ENCODE results near the gene PPHLN1. TPM values are rescaled to one million over a fixed set of nuclear protein-coding genes. Genes with fewer than 3 reads are reported as not detected.
"Not testable (repeated sequence)": the region's sequence is repeated elsewhere in the genome, so short reads cannot be mapped to it uniquely, and the experiment has no call there.

PPHLN1 gene
- total and polyA plus RNA-seq, 12 donors, result 15.4 to 41.8 (median 32.1) TPM

DNA sequence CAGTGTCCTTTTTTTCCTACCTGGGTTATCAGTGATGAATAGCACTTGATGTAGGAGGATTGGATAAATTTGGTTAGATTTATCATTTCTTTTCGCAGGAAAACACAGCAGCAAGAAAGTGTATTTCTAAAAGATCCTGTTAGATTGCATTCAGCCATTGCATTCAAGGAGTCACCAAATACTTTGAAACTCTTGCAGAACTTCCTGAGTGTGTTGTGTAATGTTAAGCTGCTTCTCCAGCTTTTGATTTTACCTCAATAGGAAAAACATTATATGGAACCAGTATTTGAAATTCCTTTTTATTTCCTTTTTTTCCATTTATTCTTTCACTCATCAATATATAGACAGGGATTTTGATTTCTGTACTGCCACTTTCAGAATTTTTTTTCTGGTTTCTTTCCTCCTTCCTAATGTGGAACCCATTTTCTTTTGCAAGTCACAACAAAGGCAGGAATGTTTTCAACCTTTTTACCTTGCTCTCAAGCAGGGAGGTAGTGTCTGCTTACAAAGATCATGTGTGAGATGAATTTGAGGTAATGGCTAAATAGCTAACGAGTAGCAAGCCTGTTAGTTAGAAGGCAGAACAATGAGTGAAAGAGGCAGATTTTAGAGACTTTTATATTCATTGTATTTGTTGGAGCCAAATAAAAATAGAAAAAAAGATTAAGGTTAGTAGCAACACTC lies 56.2 kb downstream of the PPHLN1 start:
- H3K4me3 ChIP-seq, result no peak overlapping the region
- peaks cover 0 to 9% (median 5%) of the 10 kb centered on the region in 9 donors for H3K36me3 ChIP-seq
- peak overlapping the region in 1 of 10 donors; percentile 49 for H3K27ac ChIP-seq
- DNase-seq (no peak), ATAC-seq (no peak)
- intact Hi-C loops (cut with DNase I), result no loop called here
- peaks cover 0 to 24% (median 15%) of the 10 kb centered on the region in 9 donors for H3K4me1 ChIP-seq
- WGBS, 2 donors, result 88 to 94% methylated on average over 2 of the region's 2 CpGs
- no peaks in the 10 kb centered on the region for H3K27me3 ChIP-seq
- H3K9me3 ChIP-seq, result no peaks in the 10 kb centered on the region
- TF ChIP-seq, protein P1, sequence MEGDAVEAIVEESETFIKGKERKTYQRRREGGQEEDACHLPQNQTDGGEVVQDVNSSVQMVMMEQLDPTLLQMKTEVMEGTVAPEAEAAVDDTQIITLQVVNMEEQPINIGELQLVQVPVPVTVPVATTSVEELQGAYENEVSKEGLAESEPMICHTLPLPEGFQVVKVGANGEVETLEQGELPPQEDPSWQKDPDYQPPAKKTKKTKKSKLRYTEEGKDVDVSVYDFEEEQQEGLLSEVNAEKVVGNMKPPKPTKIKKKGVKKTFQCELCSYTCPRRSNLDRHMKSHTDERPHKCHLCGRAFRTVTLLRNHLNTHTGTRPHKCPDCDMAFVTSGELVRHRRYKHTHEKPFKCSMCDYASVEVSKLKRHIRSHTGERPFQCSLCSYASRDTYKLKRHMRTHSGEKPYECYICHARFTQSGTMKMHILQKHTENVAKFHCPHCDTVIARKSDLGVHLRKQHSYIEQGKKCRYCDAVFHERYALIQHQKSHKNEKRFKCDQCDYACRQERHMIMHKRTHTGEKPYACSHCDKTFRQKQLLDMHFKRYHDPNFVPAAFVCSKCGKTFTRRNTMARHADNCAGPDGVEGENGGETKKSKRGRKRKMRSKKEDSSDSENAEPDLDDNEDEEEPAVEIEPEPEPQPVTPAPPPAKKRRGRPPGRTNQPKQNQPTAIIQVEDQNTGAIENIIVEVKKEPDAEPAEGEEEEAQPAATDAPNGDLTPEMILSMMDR (IDR thresholded peaks at IDR 0.05), result no peak

DNA sequence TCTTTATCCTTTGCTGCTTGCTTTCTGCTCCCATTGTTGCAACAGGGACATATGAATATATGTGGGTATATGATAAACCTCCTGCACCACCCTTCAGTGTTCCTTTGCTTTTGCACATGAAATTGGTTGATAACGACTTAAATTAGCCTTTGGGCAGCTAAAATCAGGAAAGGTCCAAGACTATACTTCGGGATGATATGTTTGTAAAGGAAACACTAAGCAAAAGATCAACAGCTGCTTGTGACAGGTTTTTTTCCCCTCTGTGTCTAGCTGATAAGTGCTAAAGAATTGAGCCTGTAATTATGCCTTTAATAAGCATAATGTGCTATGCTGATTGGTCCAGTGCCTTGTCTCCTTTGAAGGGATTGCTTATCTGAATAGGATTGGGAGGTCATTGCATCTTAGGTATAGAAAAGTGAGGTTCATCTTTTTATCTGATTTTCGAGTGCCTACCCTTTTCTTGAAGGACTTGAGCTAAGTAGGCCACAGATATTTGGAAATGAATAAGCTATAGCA lies 59.4 kb downstream of the PPHLN1 start:
- 82 to 83% methylated on average over 3 of the region's 3 CpGs for whole genome bisulfite sequencing, 2 donors
- Histone ChIP-seq H3K9me3 (no peaks in the 10 kb centered on the region), H3K27me3 (no peaks in the 10 kb centered on the region), H3K27ac (no peak overlapping the region), H3K36me3 (peaks cover 0 to 28% (median 3%) of the 10 kb centered on the region in 9 donors), H3K4me1 (peaks cover 0 to 25% (median 6%) of the 10 kb centered on the region in 9 donors), H3K4me3 (no peak overlapping the region)
- TF ChIP-seq, protein P1 (IDR thresholded peaks at IDR 0.05), result no peak
- intact Hi-C loops (cut with DNase I), result no loop called here
- no peak for ATAC-seq
- DNase-seq, result no peak

DNA sequence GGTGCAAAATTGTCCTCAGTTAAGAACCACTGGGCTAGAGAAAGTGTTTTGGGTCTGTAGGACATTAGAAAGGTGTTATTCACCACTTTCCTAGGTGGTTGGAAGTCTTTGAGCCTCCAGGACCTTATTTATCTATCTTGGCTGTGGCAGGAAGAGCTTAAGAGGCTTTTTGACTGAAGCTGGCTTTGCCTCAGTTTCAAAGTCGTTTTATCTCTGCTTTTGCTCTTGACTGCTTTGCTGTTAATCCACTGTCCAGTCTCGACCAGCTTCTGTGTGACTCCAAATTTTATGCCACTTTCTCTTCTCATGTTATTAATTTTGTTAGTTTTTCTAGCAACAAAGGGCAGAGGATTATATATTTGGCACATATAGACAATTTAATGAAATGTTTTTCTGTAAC lies 60.3 kb downstream of the PPHLN1 start:
- peaks cover 0 to 25% (median 6%) of the 10 kb centered on the region in 9 donors for H3K4me1 ChIP-seq
- peak overlapping the region in 2 of 10 donors; percentile 3 to 35 for H3K27ac ChIP-seq
- no peaks in the 10 kb centered on the region for H3K27me3 ChIP-seq
- intact Hi-C loops (cut with DNase I), result no loop called here
- 23 to 36% methylated on average over 2 of the region's 2 CpGs for WGBS, 2 donors
- ATAC-seq (peak in 2 of 8 donors; percentile 53 to 59), DNase-seq (no peak)
- H3K9me3 ChIP-seq, result no peaks in the 10 kb centered on the region
- peaks cover 0 to 33% (median 3%) of the 10 kb centered on the region in 9 donors for H3K36me3 ChIP-seq
- TF ChIP-seq, protein P1 (IDR thresholded peaks at IDR 0.05), result no peak
- H3K4me3 ChIP-seq, result no peak overlapping the region

DNA sequence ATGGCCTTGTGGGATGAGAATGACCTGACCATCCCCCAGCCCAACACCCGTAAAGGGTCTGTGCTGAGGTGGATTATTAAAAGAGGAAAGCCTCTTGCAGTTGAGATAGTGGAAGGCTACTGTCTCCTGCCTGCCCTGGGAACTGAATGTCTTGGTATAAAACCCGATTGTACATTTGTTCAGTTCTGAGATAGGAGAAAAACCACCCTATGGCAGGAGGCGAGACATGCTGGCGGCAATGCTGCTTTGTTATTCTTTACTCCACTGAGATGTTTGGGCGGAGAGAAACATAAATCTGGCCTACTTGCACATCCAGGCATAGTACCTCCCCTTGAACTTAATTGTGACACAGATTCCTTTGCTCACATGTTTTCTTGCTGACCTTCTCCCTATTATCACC lies 62.1 kb downstream of the PPHLN1 start:
- intact Hi-C loops (cut with DNase I); DNase-seq; H3K27me3 ChIP-seq; ATAC-seq; H3K9me3 ChIP-seq; H3K4me3 ChIP-seq: not testable (repeated sequence)
- Histone ChIP-seq H3K27ac (peak overlapping the region in 1 of 10 donors; percentile 25), H3K36me3 (peaks cover 0 to 45% (median 3%) of the 10 kb centered on the region in 9 donors), H3K4me1 (peaks cover 0 to 26% (median 3%) of the 10 kb centered on the region in 9 donors)
- WGBS, 2 donors, result 80 to 84% methylated on average over 5 of the region's 5 CpGs

DNA sequence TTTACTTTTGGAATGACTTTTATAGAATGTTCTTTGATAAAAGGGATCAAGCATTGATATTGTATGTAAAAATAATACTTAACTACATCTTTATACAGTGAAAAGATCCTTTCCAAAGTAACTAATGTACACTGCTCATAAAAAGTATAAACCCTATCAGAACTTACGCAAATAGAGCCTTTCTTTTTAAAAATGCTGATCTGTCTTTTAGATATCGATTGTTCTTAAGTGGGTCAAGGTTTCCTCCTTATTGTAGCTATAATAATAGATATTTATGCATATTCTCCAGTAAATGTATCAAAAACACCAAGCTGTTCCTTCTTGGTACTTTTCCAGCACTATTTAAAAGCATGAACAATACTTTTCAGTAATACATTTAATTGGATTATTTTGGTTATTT lies 68.5 kb downstream of the PPHLN1 start:
- no peaks in the 10 kb centered on the region for H3K9me3 ChIP-seq
- ATAC-seq (no peak), DNase-seq (no peak)
- peaks cover 0 to 55% (median 2%) of the 10 kb centered on the region in 9 donors for H3K36me3 ChIP-seq
- intact Hi-C loops (cut with DNase I), result no loop called here
- no peak overlapping the region for H3K4me3 ChIP-seq
- H3K27ac ChIP-seq, result no peak overlapping the region
- no peaks in the 10 kb centered on the region for H3K27me3 ChIP-seq
- peaks cover 0 to 16% (median 0%) of the 10 kb centered on the region in 9 donors for H3K4me1 ChIP-seq
- 82 to 90% methylated on average over 2 of the region's 2 CpGs for WGBS, 2 donors
- TF ChIP-seq, protein P1 (IDR thresholded peaks at IDR 0.05), result no peak

Data from heart right ventricle (tissue), 16 donors.